ENCODE results near the gene CREBBP.
"Not testable (repeated sequence)": the region's sequence is repeated elsewhere in the genome, so short reads cannot be mapped to it uniquely, and the experiment has no call there.

Gene CREBBP

DNA sequence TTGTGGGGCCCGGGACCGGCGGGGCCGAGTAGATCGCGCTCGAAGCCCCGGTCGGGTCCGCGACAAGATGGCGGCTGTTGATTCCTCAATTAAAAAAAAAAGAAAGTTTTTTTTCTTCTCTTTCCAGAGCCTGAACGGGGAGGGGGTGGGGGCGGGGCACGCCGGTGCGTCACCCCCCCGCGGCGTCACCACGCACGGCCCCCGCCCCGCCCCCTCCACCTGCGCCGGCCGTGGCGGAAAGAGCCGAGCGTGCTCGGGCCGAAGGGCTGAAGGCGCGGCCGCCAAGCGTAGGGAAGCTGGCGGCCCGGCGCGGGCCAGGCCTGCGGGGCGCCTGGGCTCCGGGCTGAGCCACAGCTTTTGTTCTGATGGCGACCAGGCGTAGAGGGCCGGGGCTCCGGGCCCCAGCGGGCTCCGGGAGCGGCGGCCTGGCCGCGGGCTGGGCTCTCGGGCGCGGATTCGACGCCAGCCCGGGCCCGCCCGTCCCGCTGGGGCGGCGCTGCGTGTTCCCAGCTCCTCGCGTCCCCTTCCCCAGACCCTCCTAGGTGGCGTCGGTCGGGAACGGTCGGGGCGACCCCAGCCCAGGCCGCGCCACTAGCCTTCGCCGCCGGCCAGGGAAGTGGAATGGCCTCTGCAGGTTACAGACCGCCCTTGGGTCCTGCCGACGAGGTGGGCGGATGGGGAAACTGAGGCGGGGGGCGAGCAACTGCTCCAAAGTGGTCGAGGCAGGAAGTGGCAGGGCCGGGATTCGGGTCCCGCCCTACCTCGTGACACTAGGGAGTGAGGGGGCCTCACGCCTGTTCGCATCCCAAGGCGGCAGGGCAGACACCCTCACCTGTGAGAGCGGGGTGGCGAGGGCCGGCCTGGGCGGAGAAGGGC, at the start of gene CREBBP:
TSS of gene CREBBP (minus strand) at position 91 of the 876 bp plus-strand sequence. CDS start 797 bp downstream, outside the sequence.
- no peak for TF ChIP-seq EZH2 (IDR thresholded peaks at IDR 0.05; ENCODE audit: borderline replicate concordance, low read length)
- TF ChIP-seq, protein P1, sequence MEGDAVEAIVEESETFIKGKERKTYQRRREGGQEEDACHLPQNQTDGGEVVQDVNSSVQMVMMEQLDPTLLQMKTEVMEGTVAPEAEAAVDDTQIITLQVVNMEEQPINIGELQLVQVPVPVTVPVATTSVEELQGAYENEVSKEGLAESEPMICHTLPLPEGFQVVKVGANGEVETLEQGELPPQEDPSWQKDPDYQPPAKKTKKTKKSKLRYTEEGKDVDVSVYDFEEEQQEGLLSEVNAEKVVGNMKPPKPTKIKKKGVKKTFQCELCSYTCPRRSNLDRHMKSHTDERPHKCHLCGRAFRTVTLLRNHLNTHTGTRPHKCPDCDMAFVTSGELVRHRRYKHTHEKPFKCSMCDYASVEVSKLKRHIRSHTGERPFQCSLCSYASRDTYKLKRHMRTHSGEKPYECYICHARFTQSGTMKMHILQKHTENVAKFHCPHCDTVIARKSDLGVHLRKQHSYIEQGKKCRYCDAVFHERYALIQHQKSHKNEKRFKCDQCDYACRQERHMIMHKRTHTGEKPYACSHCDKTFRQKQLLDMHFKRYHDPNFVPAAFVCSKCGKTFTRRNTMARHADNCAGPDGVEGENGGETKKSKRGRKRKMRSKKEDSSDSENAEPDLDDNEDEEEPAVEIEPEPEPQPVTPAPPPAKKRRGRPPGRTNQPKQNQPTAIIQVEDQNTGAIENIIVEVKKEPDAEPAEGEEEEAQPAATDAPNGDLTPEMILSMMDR (IDR thresholded peaks at IDR 0.05; ENCODE audit: low read length) = no peak
- peaks cover 36% of the 10 kb centered on the region for H3K4me1 ChIP-seq (ENCODE audit: insufficient read depth, low read length, severe bottlenecking)
- peaks cover 7% of the 10 kb centered on the region; the same call in 1 of the 2 replicates for H3K27me3 ChIP-seq (ENCODE audit: insufficient read depth, low read length)

GRCh38 chr16:3927147-3927546, 46.6 kb upstream of the CREBBP start:
- H3K4me1 ChIP-seq (ENCODE audit: insufficient read depth, low read length, severe bottlenecking); H3K9ac ChIP-seq (ENCODE audit: low read length); H3K79me2 ChIP-seq (ENCODE audit: insufficient read depth, low read length); H3K27ac ChIP-seq (ENCODE audit: low read depth, low read length, poor library complexity, severe bottlenecking); H3K9me2 ChIP-seq (ENCODE audit: low read depth, low read length); H3K36me3 ChIP-seq (ENCODE audit: insufficient read depth, low read length); H3K9me3 ChIP-seq (ENCODE audit: low read length); H3K27me3 ChIP-seq (ENCODE audit: insufficient read depth, low read length); H3K4me3 ChIP-seq (ENCODE audit: low read depth, low read length, poor library complexity, severe bottlenecking); H4K20me1 ChIP-seq (ENCODE audit: insufficient read depth, low read length); H2AFZ ChIP-seq (ENCODE audit: low read length); H3K4me2 ChIP-seq (ENCODE audit: low read length); H3F3A ChIP-seq (ENCODE audit: insufficient read depth, low read length): not testable (repeated sequence)

More for the DNA sequence above, at the start of gene CREBBP:
- Histone ChIP-seq H3K4me2 (ENCODE audit: low read length) (peak within 1 kb of the TSS; percentile 93), H3K4me3 (ENCODE audit: low read depth, low read length, poor library complexity, severe bottlenecking) (peak within 1 kb of the TSS; percentile 86), H3K27ac (ENCODE audit: low read depth, low read length, poor library complexity, severe bottlenecking) (no peak within 1 kb of the TSS), H4K20me1 (ENCODE audit: insufficient read depth, low read length) (no peaks in the 10 kb centered on the region), H3K79me2 (ENCODE audit: insufficient read depth, low read length) (peaks cover 28% of the 10 kb centered on the region), H2AFZ (ENCODE audit: low read length) (no peak within 1 kb of the TSS), H3K9ac (ENCODE audit: low read length) (peak within 1 kb of the TSS; percentile 74), H3K9me2 (ENCODE audit: low read depth, low read length) (no peaks in the 10 kb centered on the region), H3K36me3 (ENCODE audit: insufficient read depth, low read length) (peaks cover 26% of the 10 kb centered on the region), H3F3A (ENCODE audit: insufficient read depth, low read length) (no peaks in the 10 kb centered on the region), H3K9me3 (ENCODE audit: low read length) (no peaks in the 10 kb centered on the region)

- H3K27me3 ChIP-seq (ENCODE audit: insufficient read depth, low read length) = peaks cover 4% of the 10 kb centered on the region; the same call in 1 of the 2 replicates
- H3K36me3 ChIP-seq (ENCODE audit: insufficient read depth, low read length) = no peaks in the 10 kb centered on the region
- H3K4me1 ChIP-seq (ENCODE audit: insufficient read depth, low read length, severe bottlenecking) = no peaks in the 10 kb centered on the region
- no peak overlapping the region for H2AFZ ChIP-seq (ENCODE audit: low read length)
- no peak overlapping the region for H3K27ac ChIP-seq (ENCODE audit: low read depth, low read length, poor library complexity, severe bottlenecking)
- H3K9me3 ChIP-seq (ENCODE audit: low read length) = no peaks in the 10 kb centered on the region; the same call in 1 of the 2 replicates
- no peaks in the 10 kb centered on the region for H3K9me2 ChIP-seq (ENCODE audit: low read depth, low read length)
- no peaks in the 10 kb centered on the region for H4K20me1 ChIP-seq (ENCODE audit: insufficient read depth, low read length)
- H3K4me2 ChIP-seq (ENCODE audit: low read length) = no peak overlapping the region
- no peak overlapping the region for H3K4me3 ChIP-seq (ENCODE audit: low read depth, low read length, poor library complexity, severe bottlenecking)
- H3K79me2 ChIP-seq (ENCODE audit: insufficient read depth, low read length) = no peaks in the 10 kb centered on the region
- no peaks in the 10 kb centered on the region for H3F3A ChIP-seq (ENCODE audit: insufficient read depth, low read length)
- H3K9ac ChIP-seq (ENCODE audit: low read length) = no peak overlapping the region
- no peak for TF ChIP-seq EZH2 (IDR thresholded peaks at IDR 0.05; ENCODE audit: borderline replicate concordance, low read length)
- TF ChIP-seq, protein P1 (IDR thresholded peaks at IDR 0.05; ENCODE audit: low read length) = no peak
Measured at GRCh38 chr16:3924763-3925162, 44.2 kb upstream of the CREBBP start.
